HEK293T (cell line): Measurements from ENCODE around the gene CMYA5.
"Not testable (repeated sequence)": the region's sequence is repeated elsewhere in the genome, so short reads cannot be mapped to it uniquely, and the experiment has no call there.

Source experiments
- ARNT ChIP-seq: fragments of 450-650 bp; IDR thresholded peaks from 2 replicates; pipeline ENCODE4 v1.6.1; 2017; ENCODE audit warnings: mild to moderate bottlenecking
- FOXA1 ChIP-seq: fragments of 450-650 bp; IDR thresholded peaks from 2 replicates; pipeline ENCODE4 v1.6.1; 2016; ENCODE audit warnings: mild to moderate bottlenecking
- NFRKB ChIP-seq: fragments of 450-650 bp; IDR thresholded peaks from 2 replicates; pipeline ENCODE4 v1.6.1; 2016; ENCODE audit warnings: mild to moderate bottlenecking, moderate library complexity
- SP1 ChIP-seq: fragments of 450-650 bp; IDR thresholded peaks from 2 replicates; pipeline ENCODE4 v1.6.1; 2017
- SUZ12 ChIP-seq: fragments of 450-650 bp; IDR thresholded peaks from 2 replicates; pipeline ENCODE4 v1.6.1; 2016; ENCODE audit warnings: mild to moderate bottlenecking
- TARDBP ChIP-seq: fragments of 450-650 bp; IDR thresholded peaks from 2 replicates; pipeline ENCODE4 v1.6.1; 2016
- TF ChIP-seq, protein P1 (sequence below): fragments of 450-650 bp; IDR thresholded peaks from 2 replicates; pipeline ENCODE4 v1.6.1; 2016

DNA sequence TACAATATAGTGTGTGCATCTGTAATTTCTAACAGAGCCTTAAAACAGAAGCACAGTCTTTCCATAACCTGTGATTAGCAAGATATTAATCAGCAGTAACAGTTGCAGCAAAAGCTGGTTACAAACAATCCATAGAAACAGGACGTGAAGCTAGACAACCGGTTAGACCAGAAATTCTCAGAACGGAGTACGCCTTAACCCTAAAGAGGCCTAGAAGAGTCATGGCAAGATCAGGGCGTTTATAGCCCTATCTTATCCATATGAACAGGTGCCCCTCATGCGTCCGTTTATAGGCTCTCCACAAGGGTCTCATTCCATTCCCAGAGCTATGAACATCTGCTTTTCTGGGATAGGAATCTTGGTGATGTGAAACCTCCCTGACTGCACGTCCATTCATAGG is 16.7 kb downstream of the CMYA5 start:
- not testable (repeated sequence) for TF ChIP-seq FOXA1, ARNT, SUZ12, NFRKB, SP1, TARDBP
- TF ChIP-seq, protein P1, sequence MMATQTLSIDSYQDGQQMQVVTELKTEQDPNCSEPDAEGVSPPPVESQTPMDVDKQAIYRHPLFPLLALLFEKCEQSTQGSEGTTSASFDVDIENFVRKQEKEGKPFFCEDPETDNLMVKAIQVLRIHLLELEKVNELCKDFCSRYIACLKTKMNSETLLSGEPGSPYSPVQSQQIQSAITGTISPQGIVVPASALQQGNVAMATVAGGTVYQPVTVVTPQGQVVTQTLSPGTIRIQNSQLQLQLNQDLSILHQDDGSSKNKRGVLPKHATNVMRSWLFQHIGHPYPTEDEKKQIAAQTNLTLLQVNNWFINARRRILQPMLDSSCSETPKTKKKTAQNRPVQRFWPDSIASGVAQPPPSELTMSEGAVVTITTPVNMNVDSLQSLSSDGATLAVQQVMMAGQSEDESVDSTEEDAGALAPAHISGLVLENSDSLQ = not testable (repeated sequence)
